Keratinocyte (primary cell): Measurements from ENCODE around the gene RIPOR2. TPM values are rescaled to one million over a fixed set of nuclear protein-coding genes. Genes with fewer than 3 reads are reported as not detected.

Source experiments
- DNase-seq: peaks from one replicate; pipeline ENCODE4 v3.0.0-alpha.2; 2011; ENCODE audit warnings: low read depth, missing footprints, low spot score
- FAIRE-seq: peaks from 2 replicates; lab custom pipeline; 2011; peaks lifted over from hg19 to GRCh38; lab: Jason Lieb, UNC
- H2AFZ ChIP-seq: 2 replicates; pipeline ENCODE4 v1.6.0; 2012; ENCODE audit warnings: low read length, control low read depth, inconsistent platforms; ENCODE audit not compliant: control insufficient read depth
- H3K27ac ChIP-seq: 2 replicates; pipeline ENCODE4 v1.5.1; 2011; ENCODE audit warnings: low read length; ENCODE audit not compliant: control insufficient read depth, insufficient read depth
- H3K27me3 ChIP-seq: 3 replicates; pipeline ENCODE4 v1.6.0; 2011; ENCODE audit warnings: low read length; ENCODE audit not compliant: control insufficient read depth, insufficient read depth; ENCODE audit errors: extremely low read depth
- H3K36me3 ChIP-seq, 2 experiments: 2 replicates in 1 of 2; 3 replicates in 1 of 2; pipeline ENCODE4 v1.5.1; 2011; ENCODE audit warnings: low read length in 2 of 2, mild to moderate bottlenecking in 1 of 2; ENCODE audit not compliant: control insufficient read depth in 2 of 2, insufficient read depth in 2 of 2; ENCODE audit errors: extremely low read depth in 1 of 2
- H3K4me1 ChIP-seq: 3 replicates; pipeline ENCODE4 v1.5.1; 2011; ENCODE audit warnings: low read length; ENCODE audit not compliant: control insufficient read depth, insufficient read depth; ENCODE audit errors: extremely low read depth
- H3K4me2 ChIP-seq: 3 replicates; pipeline ENCODE4 v1.6.0; 2011; ENCODE audit warnings: low read depth, low read length; ENCODE audit not compliant: control insufficient read depth, insufficient read depth; ENCODE audit errors: extremely low read depth
- H3K4me3 ChIP-seq, 3 experiments: fragments of 200-600 bp in 1 of 3; sonication (generic) in 1 of 3; 2 replicates in 2 of 3; 3 replicates in 1 of 3; pipeline ENCODE4 v1.5.1; 2011 to 2016; ENCODE audit warnings: low read length in 3 of 3, mild to moderate bottlenecking in 3 of 3, control low read depth in 2 of 3, inconsistent platforms in 1 of 3, low read depth in 1 of 3, mixed read lengths in 1 of 3, mixed run types in 1 of 3, moderate library complexity in 1 of 3; ENCODE audit not compliant: control insufficient read depth in 2 of 3, insufficient read depth in 2 of 3; ENCODE audit errors: extremely low read depth in 1 of 3
- H3K79me2 ChIP-seq: 2 replicates; pipeline ENCODE4 v1.6.0; 2012; ENCODE audit warnings: low read length; ENCODE audit not compliant: control insufficient read depth, insufficient read depth
- H3K9ac ChIP-seq: 3 replicates; pipeline ENCODE4 v1.6.0; 2011; ENCODE audit warnings: low read length; ENCODE audit not compliant: control insufficient read depth, insufficient read depth; ENCODE audit errors: extremely low read depth
- H3K9me1 ChIP-seq: 3 replicates; pipeline ENCODE4 v1.6.0; 2011; ENCODE audit warnings: low read length; ENCODE audit not compliant: control insufficient read depth, insufficient read depth; ENCODE audit errors: extremely low read depth
- H3K9me3 ChIP-seq: 2 replicates; pipeline ENCODE4 v1.5.1; 2012; ENCODE audit warnings: low read depth, low read length; ENCODE audit not compliant: control insufficient read depth
- H4K20me1 ChIP-seq: 3 replicates; pipeline ENCODE4 v1.6.0; 2011; ENCODE audit warnings: low read length; ENCODE audit not compliant: control insufficient read depth, insufficient read depth; ENCODE audit errors: extremely low read depth
- CTCF ChIP-seq, 3 experiments: IDR thresholded peaks in 1 of 3; conservative IDR thresholded peaks in 1 of 3; optimal IDR thresholded peaks in 1 of 3; 2 replicates in 2 of 3; 3 replicates in 1 of 3; pipeline versions ENCODE3 to v1.5.1; 2011; ENCODE audit warnings: low read length in 3 of 3, mild to moderate bottlenecking in 3 of 3, moderate library complexity in 2 of 3, control low read depth in 1 of 3, inconsistent platforms in 1 of 3; ENCODE audit not compliant: insufficient read depth in 2 of 3; ENCODE audit errors: extremely low read depth in 1 of 3
- EZH2 ChIP-seq: IDR thresholded peaks from one replicate; pipeline ENCODE4 v1.6.1; 2012; ENCODE audit warnings: inconsistent platforms, mild to moderate bottlenecking, low read length, moderate library complexity
- dilution Hi-C: fragments of 300-500 bp; cut with MboI; formaldehyde crosslinking; loops from one replicate; pipeline ENCODE4 v1.7.0; 2020; ENCODE audit warnings: low sequenced_read_pairs; ENCODE audit not compliant: extremely low pct_ligation_motif_present
- polyA plus RNA-seq, 5 experiments: library from polyadenylated mRNA; depleted of rRNA in 3 of 5; stranded (reverse) in 3 of 5; stranded (forward) in 1 of 5; unstranded in 1 of 5; fragments of >200 nt; gene quantifications; 1 replicate in 1 of 5; 2 replicates in 3 of 5; 3 replicates in 1 of 5; pipeline versions ENCODE4 v1.2.1 to v1.2.3, GENCODE V29; 2011 to 2012; ENCODE audit warnings: missing spikeins in 2 of 5, low read depth in 1 of 5, low replicate concordance in 1 of 5

Gene RIPOR2
- polyA plus RNA-seq, 1 donor (not counting 4 experiments of a cell fraction or from before 2014, with no cell fraction given), result 0.07 TPM

GRCh38 chr6:24775520-24776058 lies 160.2 kb downstream of the RIPOR2 start:
- no peaks in the 10 kb centered on the region for H3K9me3 ChIP-seq
- FAIRE-seq (no peak), DNase-seq (no peak)
- peak overlapping the region; percentile 96 for H2AFZ ChIP-seq
- peaks cover 18% of the 10 kb centered on the region for H3K4me1 ChIP-seq
- H3K4me3 ChIP-seq, result peak overlapping the region; percentile 97 to 98 (median 98)
- no peaks in the 10 kb centered on the region for H3K27me3 ChIP-seq
- peak overlapping the region; percentile 96 for H3K9ac ChIP-seq
- peak overlapping the region; percentile 93 for H3K27ac ChIP-seq
- H3K79me2 ChIP-seq, result peaks cover 53% of the 10 kb centered on the region
- no peaks in the 10 kb centered on the region for H3K9me1 ChIP-seq
- peaks cover 0 to 6% of the 10 kb centered on the region in 2 experiments for H3K36me3 ChIP-seq
- peak overlapping the region; percentile 96 for H3K4me2 ChIP-seq
- TF ChIP-seq CTCF (optimal IDR thresholded peaks at IDR 0.05 in 1 of 3, IDR thresholded peaks at IDR 0.05 in 1 of 3, conservative IDR thresholded peaks at IDR 0.05 in 1 of 3; ENCODE audit: extremely low read depth in 1 of 3, insufficient read depth in 2 of 3, low read length in 3 of 3), result no peak
- no peak for TF ChIP-seq EZH2
- H4K20me1 ChIP-seq, result peaks cover 4% of the 10 kb centered on the region
- dilution Hi-C loops, result no loop called here

DNA sequence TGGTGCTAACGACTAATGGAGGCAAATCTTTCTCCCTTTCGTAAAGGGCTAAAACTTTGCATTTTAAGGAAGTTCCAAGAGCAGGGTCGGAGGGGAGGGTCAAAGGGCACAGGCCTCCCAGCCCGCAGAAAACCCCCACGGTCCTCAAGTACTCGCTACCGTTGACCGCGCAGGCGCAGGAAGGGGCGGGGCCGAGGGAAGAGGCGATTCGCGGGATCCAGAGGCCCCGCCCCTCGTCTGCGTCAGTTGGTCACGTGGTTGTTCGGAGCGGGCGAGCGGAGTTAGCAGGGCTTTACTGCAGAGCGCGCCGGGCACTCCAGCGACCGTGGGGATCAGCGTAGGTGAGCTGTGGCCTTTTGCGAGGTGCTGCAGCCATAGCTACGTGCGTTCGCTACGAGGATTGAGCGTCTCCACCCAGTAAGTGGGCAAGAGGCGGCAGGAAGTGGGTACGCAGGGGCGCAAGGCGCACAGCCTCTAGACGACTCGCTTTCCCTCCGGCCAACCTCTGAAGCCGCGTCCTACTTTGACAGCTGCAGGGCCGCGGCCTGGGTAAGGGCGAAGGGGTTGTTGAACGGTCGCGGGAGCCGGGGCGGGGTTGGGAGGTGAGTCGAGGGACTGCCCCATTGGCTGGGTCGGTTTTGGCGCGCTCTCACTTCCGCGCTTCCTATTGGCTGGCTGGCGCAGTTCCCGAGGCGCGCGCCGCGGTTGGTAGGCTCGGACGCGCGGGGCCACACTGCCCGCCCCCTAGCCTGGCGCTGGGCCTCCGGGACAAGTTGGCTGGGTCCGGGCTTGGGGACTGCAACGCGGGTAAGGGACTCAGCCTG lies 160.9 kb downstream of the RIPOR2 start, which contains the start of gene GMNN:
GMNN (plus strand) TSS at position 242 of the 824 bp plus-strand sequence. CDS start 2,310 bp downstream, outside the sequence.
- peak within 1 kb of the TSS; percentile 96 for H3K9ac ChIP-seq
- peak within 1 kb of the TSS; percentile 96 for H3K4me2 ChIP-seq
- H3K27ac ChIP-seq, result peak within 1 kb of the TSS; percentile 93
- H2AFZ ChIP-seq, result peak within 1 kb of the TSS; percentile 100
- peak within 1 kb of the TSS; percentile 97 to 98 (median 98) for H3K4me3 ChIP-seq
- no peaks in the 10 kb centered on the region for H3K27me3 ChIP-seq
- no peaks in the 10 kb centered on the region for H3K36me3 ChIP-seq
- peaks cover 46% of the 10 kb centered on the region for H3K79me2 ChIP-seq
- FAIRE-seq (peak; percentile 55), DNase-seq (no peak)
- peaks cover 4% of the 10 kb centered on the region for H4K20me1 ChIP-seq
- no peaks in the 10 kb centered on the region for H3K9me3 ChIP-seq
- H3K4me1 ChIP-seq, result peaks cover 18% of the 10 kb centered on the region
- TF ChIP-seq CTCF (optimal IDR thresholded peaks at IDR 0.05 in 1 of 3, IDR thresholded peaks at IDR 0.05 in 1 of 3, conservative IDR thresholded peaks at IDR 0.05 in 1 of 3; ENCODE audit: extremely low read depth in 1 of 3, insufficient read depth in 2 of 3, low read length in 3 of 3) (no peak), EZH2 (no peak)
- H3K9me1 ChIP-seq, result no peaks in the 10 kb centered on the region
- dilution Hi-C loops, result no loop called here
